ENCODE results near the gene SRGAP3. TPM values are rescaled to one million over a fixed set of nuclear protein-coding genes. Genes with fewer than 3 reads are reported as not detected.

The SRGAP3 gene
- total and polyA plus RNA-seq, 10 of the 15 experiments (the other 5 are each of a cell fraction or from before 2014, with no cell fraction given): 0.32 to 1.7 (median 0.99) TPM

GRCh38 chr3:8994226-8994625 is 255.2 kb downstream of the SRGAP3 start:
- ChIA-PET RAD21 (ENCODE audit: unreplicated experiment) (no interaction called here), CTCF (interaction anchor here (1.5 to 2.9 kb wide), 2 partner anchors 22 to 309 kb away, joined by 3 to 9 read pairs; no protein-coding TSS in a partner anchor), POLR2A (no interaction called here), SMC1A (ENCODE audit: uncharacterized antibody, unreplicated experiment) (interaction anchor here (1.3 kb wide), 1 partner anchor 22 kb away, joined by 3 read pairs; no protein-coding TSS in a partner anchor)
- Histone ChIP-seq H3K4me1 (ENCODE audit: control insufficient read depth, insufficient read depth, low read length) (no peaks in the 10 kb centered on the region), H3K4me3 (no peak overlapping the region), H3K9me3 (replicated peaks; ENCODE audit: control insufficient read depth, insufficient read depth, low read length) (no peaks in the 10 kb centered on the region), H3K36me3 (ENCODE audit: control insufficient read depth in 2 of 2, insufficient read depth in 2 of 2, low read length in 1 of 2) (no peaks in the 10 kb centered on the region), H3K79me2 (ENCODE audit: control insufficient read depth, insufficient read depth, low read length) (no peaks in the 10 kb centered on the region), H3K27me3 (replicated peaks in 1 of 2; ENCODE audit: control insufficient read depth in 2 of 2, insufficient read depth in 2 of 2, low read length in 1 of 2) (no peaks in the 10 kb centered on the region; a peak in 1 of 4 replicates), H3K9ac (ENCODE audit: control insufficient read depth, insufficient read depth, low read length) (no peak overlapping the region), H3K27ac (ENCODE audit: control insufficient read depth, insufficient read depth) (no peak overlapping the region), H2AFZ (ENCODE audit: control insufficient read depth, low read depth, low read length) (no peak overlapping the region), H4K20me1 (ENCODE audit: control insufficient read depth, insufficient read depth) (no peaks in the 10 kb centered on the region), H3K4me2 (ENCODE audit: control insufficient read depth, insufficient read depth) (no peak overlapping the region)
- no TSS peak for BruUV-seq (replicated peaks)
- no peak for FAIRE-seq
- intact Hi-C loops (cut with micrococcal nuclease; ENCODE audit: unreplicated experiment): no loop called here
- WGBS (ENCODE audit: insufficient coverage, insufficient replicate concordance, low lambda C conversion rate, missing lambda C conversion rate): 68% methylated on average over 15 of the region's 15 CpGs
- in situ Hi-C loops (cut with MboI): no loop called here
- ATAC-seq: no peak
- DNase-seq (ENCODE audit: low read depth, low spot score): no peak
- TF ChIP-seq PAX5 (IDR thresholded peaks at IDR 0.05; ENCODE audit: borderline replicate concordance, low read depth, low read length) (no peak), TBL1XR1 (IDR thresholded peaks at IDR 0.05; ENCODE audit: low read depth, low read length) (no peak), TCF12 (IDR thresholded peaks at IDR 0.05; ENCODE audit: low read depth, low read length) (no peak), REST (IDR thresholded peaks at IDR 0.05; ENCODE audit: low read depth, low read length) (no peak), RCOR1 (conservative IDR thresholded peaks at IDR 0.05; ENCODE audit: low read depth, low read length) (no peak), MYB (IDR thresholded peaks at IDR 0.05; ENCODE audit: borderline replicate concordance, low read depth, low read length) (no peak), TCF3 (IDR thresholded peaks at IDR 0.05; ENCODE audit: borderline replicate concordance, insufficient read depth, low read depth, low read length) (no peak), TCF7 (IDR thresholded peaks at IDR 0.05; ENCODE audit: borderline replicate concordance) (no peak), WRNIP1 (IDR thresholded peaks at IDR 0.05; ENCODE audit: borderline replicate concordance, low read depth, low read length) (no peak), BACH1 (IDR thresholded peaks at IDR 0.05; ENCODE audit: borderline replicate concordance) (no peak), RFX5 (IDR thresholded peaks at IDR 0.05; ENCODE audit: low read depth, low read length) (no peak), ASH2L (IDR thresholded peaks at IDR 0.05; ENCODE audit: borderline replicate concordance, low read depth) (no peak)
- TF ChIP-seq, protein P1, sequence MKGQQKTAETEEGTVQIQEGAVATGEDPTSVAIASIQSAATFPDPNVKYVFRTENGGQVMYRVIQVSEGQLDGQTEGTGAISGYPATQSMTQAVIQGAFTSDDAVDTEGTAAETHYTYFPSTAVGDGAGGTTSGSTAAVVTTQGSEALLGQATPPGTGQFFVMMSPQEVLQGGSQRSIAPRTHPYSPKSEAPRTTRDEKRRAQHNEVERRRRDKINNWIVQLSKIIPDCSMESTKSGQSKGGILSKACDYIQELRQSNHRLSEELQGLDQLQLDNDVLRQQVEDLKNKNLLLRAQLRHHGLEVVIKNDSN (IDR thresholded peaks at IDR 0.05; ENCODE audit: borderline replicate concordance, extremely low read length, insufficient read depth, low read depth, low read length): no peak
- TF ChIP-seq, protein P2, sequence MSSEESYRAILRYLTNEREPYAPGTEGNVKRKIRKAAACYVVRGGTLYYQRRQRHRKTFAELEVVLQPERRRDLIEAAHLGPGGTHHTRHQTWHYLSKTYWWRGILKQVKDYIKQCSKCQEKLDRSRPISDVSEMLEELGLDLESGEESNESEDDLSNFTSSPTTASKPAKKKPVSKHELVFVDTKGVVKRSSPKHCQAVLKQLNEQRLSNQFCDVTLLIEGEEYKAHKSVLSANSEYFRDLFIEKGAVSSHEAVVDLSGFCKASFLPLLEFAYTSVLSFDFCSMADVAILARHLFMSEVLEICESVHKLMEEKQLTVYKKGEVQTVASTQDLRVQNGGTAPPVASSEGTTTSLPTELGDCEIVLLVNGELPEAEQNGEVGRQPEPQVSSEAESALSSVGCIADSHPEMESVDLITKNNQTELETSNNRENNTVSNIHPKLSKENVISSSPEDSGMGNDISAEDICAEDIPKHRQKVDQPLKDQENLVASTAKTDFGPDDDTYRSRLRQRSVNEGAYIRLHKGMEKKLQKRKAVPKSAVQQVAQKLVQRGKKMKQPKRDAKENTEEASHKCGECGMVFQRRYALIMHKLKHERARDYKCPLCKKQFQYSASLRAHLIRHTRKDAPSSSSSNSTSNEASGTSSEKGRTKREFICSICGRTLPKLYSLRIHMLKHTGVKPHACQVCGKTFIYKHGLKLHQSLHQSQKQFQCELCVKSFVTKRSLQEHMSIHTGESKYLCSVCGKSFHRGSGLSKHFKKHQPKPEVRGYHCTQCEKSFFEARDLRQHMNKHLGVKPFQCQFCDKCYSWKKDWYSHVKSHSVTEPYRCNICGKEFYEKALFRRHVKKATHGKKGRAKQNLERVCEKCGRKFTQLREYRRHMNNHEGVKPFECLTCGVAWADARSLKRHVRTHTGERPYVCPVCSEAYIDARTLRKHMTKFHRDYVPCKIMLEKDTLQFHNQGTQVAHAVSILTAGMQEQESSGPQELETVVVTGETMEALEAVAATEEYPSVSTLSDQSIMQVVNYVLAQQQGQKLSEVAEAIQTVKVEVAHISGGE (CRISPR knock-in tag; IDR thresholded peaks at IDR 0.05): no peak
